Measurements from ENCODE around the gene BCOR.

GRCh38 chrX:40043895-40044294 is 53.9 kb downstream of the BCOR start:
- TF ChIP-seq, protein P1, sequence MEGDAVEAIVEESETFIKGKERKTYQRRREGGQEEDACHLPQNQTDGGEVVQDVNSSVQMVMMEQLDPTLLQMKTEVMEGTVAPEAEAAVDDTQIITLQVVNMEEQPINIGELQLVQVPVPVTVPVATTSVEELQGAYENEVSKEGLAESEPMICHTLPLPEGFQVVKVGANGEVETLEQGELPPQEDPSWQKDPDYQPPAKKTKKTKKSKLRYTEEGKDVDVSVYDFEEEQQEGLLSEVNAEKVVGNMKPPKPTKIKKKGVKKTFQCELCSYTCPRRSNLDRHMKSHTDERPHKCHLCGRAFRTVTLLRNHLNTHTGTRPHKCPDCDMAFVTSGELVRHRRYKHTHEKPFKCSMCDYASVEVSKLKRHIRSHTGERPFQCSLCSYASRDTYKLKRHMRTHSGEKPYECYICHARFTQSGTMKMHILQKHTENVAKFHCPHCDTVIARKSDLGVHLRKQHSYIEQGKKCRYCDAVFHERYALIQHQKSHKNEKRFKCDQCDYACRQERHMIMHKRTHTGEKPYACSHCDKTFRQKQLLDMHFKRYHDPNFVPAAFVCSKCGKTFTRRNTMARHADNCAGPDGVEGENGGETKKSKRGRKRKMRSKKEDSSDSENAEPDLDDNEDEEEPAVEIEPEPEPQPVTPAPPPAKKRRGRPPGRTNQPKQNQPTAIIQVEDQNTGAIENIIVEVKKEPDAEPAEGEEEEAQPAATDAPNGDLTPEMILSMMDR (IDR thresholded peaks at IDR 0.05) = no peak
- no peak for TF ChIP-seq POLR2A (IDR thresholded peaks at IDR 0.05)

Data from breast epithelium (tissue), 3 donors.